Measurements from ENCODE around the gene SEPTIN5. TPM values are rescaled to one million over a fixed set of nuclear protein-coding genes. Genes with fewer than 3 reads are reported as not detected.

SEPTIN5 gene
- total RNA-seq, 1 donor from 2014 or later = 47.7 TPM

DNA sequence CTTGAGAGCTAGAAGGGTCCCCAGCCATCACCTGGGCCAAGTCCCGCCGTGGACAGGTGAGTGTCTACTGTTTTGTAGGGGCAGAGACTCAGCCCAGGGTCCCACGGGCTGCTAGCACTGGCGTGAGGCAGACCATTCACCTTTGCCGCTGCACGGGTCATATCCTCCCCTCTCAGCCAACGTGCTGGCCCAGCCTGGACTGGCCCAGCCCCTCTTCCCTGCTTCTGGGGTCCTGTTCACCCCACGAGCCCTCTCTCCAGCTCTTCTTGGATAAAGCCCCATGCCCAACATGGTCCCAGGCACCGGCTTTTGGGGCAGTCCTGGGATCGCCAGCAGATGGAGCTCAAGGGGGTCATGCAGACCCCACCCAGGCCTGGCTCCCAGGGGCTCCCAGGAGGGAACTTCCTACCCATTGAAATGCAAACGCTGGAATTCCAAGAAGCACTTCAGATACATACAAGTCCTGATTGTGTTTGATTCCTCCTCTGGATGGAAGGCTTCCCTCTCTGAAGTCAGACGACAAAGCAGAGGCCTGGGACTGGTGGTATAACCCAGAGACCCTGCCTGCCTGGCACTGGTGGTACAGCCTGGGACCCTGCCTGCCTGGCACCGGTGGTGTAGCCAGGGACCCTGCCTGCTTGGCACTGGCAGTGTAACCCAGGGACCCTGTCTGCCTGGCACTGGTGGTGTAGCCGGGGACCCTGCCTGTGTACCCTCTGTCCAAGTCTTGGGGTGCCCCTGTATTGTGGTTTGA lies 8.9 kb upstream of the SEPTIN5 start:
- DNase-seq (ENCODE audit: low spot score) = no peak

DNA sequence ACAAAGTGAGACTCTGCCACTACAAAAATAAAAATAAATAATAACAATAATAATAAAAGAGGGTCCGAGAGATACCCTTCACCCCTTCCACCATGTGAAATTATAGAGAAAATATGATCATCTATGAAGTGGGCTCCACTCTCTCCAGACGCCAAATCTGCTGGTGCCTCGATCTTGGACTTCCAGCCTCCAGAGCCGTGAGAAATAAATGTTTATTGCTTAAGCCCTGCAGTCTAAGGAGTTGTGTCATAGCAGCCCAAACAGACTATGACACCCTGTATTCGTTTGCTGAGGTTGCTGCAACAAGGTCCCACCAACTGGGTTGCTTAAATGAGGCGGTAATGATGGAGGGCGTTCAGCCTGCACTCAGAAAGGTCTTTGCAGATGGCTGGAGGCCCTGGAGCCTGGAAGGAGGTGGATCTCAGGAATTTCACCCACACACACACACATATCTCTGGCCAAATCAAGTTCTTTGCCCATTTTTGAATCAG lies 7.6 kb upstream of the SEPTIN5 start:
- DNase-seq (ENCODE audit: low spot score) = no peak

DNA sequence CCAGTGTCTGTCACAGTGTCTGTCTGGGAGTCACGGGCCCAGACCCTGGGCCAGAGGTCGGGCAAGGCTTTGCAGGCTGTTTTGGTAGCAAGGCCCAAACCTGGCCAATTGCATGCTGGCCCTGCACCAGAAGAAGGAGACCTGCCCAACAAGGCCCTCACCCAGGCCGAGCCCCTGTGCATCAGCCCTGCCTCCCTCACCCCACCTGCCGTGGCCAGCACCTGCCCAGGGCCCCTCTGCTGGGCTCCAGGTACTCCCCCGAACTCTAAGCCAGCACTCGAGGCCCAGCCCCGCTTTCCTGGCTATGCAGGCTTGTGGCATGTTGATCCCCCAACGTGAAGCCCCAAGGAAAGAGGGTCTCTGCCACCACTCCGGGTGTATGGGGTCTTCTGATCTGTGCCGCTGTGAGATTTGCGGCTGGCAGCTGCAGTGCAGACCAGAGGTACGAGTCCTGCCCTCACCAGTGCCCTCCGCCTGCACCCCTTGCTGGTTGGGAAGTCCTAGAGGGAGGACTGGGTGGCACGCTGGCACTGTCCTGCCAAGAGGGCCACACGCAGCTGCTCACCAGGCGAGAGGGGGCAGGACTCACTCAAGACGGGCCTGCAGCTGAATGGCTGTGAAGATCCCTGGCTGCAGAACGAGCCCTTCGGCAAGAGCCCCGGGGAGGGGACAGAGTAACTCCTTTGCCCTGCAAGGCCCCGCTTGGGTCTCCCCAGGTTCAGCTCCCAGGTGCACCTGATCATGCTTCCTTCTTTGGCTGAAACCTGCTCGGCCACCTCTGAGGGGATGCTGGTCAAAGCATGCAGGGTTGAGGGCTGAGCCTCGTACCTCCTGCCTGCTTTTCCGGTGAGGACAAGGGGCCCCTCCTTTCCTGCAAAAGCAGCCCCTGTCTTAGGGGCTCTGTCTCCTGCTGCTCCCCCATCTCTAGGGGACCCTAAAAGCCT lies 6.7 kb upstream of the SEPTIN5 start:
- DNase-seq (ENCODE audit: low spot score) = no peak

DNA sequence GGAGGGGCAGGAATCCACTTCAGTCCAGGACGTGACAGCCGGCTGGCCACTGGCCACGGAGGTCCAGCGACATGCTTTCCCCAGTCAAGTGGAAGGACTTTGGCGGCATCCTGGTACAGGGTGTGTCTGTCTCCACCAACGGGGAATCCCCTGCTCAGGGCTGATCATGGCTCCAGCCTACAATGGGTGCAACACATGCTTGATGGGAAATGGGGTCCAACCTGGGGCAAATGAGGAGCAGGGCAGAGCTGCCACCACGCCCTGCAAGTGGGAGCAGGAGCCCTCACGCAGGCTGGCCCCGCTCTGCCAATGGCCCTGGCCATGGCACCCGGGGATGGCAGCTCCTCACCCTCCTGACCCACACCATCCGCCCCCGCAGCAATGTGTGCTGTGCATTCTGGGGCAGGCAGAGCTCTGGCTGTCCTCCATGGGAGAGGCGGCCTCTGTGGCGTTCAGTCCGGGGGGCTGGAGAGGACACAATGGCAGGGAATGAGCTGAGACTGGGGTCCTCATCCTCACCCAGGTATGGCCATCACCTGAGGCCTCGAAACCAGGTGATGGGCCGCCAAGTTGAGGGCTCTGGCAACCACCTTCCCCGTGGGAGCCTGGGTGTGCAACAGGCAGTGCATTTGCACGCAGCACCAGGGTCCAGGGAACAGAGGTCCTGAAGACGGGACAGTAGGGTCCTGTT lies 5.8 kb upstream of the SEPTIN5 start:
- no peak for DNase-seq (ENCODE audit: low spot score)

DNA sequence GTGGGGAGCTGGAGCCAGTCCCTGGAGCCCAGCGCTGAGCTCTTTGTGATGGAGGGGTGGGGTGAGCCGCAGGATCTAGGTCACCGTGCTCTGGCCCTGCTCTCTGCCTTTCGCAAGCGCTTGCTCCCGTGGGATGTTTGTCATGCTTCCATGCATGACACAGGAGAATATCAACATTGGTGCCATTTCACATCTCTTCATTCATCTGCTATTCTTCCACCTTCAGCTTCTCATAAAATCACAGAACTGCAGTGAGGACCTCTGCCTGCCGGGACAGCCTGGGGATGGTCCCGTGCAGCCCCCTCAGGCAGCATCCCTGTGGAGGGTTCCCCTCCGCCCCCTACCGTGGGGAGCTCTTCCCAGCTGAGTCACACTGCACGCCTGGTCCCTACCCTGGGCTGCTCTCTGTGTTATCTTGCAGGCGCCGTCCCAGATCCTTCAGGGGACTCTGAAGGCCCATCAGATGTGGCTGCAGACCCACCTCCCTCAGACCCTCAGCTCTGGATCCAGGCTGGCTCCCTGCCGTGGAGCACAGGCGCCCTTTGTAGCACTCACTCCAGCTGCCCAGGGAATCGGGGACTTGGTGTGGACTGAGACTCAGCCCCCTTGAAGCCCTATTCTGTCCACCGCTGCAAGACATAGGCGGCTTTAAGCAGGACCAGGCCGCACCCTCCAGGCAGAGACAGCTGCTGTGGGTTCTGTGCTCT lies 5.1 kb upstream of the SEPTIN5 start:
- no peak for DNase-seq (ENCODE audit: low spot score)

DNA sequence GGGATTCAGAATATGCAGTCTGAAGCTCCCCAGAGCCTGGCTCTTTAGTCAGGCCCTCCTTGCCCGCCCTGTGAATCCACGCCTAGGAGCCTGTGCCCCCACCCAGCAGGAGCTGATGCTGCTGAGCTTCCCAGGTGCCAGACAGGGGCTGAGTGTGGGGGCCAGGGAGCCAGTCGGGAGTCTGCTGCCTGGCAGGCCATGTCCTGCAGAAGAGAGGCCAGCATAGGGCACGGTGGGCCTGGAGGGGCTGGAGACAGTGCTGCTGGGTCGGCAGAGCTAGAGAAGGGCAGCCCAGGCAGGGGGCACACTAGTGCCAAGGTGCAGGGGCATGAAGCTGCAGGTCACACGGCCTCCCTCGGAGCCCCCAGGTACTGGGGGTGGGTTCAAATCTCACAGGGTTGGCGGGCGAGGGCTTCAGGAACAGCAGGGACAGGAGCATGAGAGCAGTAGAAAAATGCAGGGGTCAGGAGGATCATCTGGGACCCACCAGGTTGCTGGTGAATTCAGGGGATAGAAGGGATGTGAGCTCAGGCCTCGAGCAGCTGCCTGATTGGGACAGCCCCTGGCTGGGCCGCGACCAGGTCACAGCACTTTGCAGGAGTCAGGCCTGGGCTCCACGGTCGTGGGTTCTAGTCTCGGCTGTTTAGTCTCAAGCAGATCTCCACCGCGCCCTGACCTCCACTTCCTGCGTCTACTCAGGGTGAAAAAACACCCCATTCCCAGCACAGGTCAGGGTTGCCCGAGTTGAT lies 4.1 kb upstream of the SEPTIN5 start:
- no peak for DNase-seq (ENCODE audit: low spot score)

DNA sequence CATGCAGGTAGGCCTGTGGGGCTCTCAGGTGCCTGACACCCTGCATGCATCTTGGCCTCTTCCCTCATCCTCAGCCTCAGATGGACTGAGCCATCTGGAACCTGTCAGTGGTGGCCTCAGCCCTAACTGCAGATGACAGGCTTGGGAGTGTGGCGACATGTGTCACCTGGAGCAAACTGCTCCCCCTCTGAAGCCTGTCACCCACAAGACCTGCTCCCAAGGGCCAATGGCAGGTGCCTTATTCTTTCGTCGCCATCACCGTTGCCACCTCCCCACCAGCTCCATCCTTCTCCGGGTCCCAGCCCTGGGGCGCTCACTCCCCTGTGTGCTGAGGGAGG lies 3.6 kb upstream of the SEPTIN5 start:
- DNase-seq (ENCODE audit: low spot score) = no peak

DNA sequence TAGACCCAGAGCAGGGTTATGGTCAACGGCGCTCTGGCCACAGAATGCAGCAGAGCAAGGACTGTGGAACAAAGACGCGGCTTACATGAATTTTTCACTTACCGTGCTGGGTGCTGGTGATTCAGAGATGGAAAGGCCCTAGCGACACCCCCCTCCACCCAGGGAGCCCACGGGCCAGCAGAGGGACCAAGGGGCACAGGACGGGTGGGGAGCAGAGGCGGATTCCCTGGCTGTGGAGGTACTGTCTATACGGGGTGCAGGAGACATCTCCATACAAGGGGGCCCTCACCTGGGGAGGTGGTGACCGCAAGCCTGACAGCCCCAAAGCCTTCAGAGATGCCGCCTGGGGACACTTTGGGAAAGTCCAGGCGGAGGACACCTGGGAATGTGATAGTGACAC lies 1.1 kb upstream of the SEPTIN5 start:
- DNase-seq (ENCODE audit: low spot score) = no peak

DNA sequence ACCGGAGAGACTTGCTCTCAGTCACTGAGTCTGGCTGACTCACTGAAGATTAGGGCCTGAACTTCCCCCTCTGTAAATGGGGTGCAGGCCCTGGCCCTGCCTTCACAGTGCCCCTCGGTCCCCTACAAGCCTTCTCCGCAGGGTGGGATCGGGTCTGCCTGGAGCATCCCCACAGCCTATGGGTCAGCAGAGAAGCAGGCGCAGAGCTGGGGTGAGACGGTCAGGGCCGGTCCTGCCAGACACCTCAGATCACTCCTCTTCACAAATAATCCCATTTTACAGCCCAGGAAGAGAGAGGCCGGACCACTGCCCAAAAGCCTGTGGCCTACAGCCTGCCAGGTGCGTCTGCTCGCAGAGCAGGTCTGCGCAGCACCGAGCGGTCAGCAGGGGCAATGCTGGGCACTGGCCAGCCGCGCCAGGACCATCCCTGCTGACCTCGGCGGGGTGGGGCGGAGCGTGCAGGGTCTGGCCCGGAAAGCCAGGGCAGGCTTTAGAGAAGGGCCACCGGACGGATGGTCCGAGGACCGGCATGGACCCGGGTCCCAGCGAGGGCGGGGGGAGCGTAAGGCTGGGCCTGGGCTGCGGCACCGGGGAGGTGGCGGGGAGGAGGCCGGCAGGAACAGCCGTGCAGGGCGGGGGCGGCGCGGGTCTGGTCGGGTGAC lies 522 bp upstream of the SEPTIN5 start:
- DNase-seq (ENCODE audit: low spot score) = no peak

DNA sequence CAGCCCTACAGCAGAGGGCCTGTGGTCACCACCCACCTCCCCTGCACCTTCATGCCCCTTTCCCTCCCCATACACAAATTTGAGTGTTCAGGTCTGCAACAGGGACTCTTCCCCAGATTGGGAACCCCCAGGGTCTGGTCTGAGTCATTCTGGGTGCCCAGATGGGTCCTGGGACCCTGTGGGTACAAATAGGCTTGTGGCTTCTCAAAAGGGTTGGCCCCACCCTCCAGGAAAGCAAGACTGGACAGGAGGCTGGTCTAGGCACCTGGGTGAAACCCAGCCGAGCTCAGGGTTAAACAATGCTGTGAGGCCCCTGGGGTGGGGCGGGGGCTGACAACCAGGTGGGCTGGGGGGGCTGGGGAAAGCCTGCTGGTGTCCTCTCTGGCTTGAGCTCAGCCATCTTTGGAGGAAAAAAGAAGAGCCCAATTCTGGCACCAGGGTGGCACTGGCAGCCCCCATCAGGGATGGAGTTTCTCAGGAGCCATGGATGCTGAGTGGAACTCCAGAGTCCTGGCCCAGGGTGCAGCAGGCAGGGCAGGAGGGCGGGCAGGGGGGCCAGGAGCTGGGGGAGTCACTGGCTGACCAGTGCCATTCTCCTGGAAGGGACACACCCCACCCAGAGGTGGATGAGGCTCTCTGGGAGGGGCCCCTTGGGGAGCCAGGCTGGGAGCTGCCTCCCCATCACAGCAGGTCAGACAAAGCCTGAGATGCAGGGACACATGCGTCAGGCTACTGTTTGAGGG lies 1.1 kb downstream of the SEPTIN5 start:
- no peak for DNase-seq (ENCODE audit: low spot score)

DNA sequence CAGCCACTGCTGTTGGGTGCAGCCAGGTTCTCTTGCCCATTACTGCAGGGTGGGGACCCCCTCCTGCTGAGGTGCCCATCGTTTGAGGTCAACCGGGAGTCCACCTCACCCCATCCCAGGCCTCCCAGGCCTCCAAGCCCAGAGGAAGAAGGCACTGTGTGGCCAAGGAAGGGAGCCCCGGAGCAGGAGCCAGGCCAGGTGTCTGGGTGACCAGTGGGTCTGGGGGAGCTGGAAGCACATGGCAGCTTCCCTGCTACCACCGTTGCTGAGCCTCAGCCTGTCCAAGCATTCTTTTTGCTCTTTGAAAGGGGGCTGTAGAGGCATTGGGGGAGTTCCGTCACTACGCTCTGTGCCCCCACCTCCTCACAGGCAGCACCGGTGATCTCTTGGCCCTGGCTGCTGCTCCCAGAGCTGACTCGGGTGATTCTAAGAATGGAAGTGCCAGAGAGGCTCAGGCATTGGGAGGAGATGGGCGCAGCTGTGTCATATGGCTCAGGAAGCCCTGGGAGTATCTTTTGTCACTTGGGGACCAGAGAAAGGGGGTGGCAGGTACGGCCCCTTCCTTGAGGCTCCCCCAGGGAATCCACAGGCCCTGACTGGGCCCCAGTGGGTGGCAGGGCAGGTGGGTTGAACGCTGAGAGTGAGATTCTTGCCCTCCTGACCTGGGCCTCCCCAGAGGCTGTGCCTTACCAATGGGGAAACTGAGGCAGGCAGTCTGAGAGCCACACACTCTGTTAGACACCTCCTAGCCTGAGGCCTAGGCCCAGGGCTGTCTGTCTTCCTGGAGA lies 1.9 kb downstream of the SEPTIN5 start:
- no peak for DNase-seq (ENCODE audit: low spot score)

DNA sequence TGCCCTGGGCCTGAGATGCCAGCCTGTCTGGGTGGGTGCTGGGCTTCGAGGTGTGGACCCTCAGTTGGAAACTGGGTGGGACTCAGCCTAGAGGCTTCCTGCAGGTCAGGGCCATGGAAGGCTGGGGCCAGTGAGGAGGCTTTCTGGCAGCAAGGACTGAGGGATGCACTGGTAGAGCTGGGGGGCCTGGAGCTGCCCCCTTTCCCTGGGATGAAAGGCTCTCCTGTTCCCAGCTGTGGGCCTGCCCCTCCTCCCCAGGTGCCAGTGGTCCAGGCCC lies 2.5 kb downstream of the SEPTIN5 start:
- no peak for DNase-seq (ENCODE audit: low spot score)

DNA sequence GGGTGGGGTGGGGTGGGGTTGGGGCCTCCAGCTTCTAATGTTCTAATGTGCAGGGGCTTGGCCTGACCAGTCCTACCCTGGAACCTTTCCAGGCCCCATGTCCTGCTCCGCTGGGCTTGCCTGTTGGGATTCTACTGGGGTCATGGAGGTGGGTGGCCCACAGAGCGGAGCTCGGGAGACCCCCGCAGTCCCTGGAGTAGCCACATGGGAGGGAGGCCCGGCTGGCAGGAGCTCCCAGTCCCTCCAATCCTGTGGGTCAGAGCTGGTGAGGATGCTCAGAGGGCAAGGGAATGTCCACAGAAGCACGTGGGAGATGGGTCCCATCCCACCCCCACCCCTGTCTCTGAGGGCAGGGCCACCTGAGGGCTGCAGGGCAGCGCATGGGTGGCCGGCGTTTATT lies 2.9 kb downstream of the SEPTIN5 start:
- DNase-seq (ENCODE audit: low spot score) = no peak

DNA sequence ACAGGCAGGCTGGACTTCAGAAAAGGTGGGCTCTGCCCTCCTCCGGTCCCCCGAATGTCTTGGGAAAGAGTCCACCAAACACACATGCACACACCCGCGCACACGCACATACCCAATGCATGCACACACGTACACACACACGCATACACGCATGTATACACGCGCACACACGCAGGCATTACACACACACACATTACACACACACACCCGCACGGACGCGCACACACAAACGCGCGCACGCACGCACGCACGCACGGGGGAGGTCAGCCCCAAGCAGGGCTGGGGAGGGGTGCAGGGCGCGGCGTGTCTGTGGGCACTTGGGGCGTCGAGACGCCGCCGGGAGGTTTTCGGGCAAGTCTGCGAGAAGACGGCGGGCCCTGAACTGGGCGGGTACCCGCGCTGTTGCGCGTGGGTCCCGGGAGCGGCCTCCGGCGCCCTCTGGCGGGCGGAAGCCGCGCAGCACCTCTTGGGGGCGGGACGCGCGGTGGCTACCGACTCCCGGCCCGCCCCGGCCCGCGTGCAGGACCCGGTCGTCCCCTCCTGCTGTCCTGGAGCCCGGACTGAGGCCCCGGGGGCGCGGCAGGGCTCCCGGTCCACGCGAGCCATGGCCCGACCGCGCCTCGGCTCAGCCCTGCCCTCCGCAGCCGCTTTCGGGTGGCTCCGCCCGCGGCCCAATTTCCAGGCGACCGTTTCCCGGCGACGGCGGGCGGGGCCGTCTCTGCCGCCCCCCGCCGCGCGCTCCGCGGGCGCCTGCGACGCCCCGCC lies 3.6 kb downstream of the SEPTIN5 start:
- DNase-seq (ENCODE audit: low spot score) = peak; percentile 68

DNA sequence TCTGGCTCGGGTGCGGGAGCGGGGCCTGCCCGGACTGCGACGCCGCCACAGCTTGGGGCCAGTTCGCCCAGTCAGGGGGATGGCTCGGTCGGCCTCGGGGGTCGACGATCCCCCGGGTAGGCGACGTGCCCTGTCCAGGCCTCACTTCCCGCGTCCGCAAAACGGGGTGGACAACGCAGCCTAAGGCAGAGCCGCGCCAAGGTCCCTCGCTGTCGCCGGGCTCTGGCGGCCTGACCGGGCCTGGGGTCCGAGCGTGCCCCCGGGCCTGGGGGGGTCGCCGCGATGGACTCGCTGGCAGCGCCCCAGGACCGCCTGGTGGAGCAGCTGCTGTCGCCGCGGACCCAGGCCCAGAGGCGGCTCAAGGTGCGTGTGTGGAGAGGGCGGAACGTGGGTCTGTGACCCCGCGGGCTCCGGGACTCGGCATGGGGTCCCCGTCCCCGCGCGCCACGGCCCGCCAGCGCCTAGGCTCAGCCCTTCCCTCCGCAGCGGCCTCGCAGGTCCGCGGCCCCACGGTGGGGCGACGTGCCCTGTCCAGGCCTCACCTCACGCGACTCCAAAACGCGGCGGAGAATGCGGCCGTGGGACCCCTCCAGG lies 4.2 kb downstream of the SEPTIN5 start:
- DNase-seq (ENCODE audit: low spot score) = no peak

DNA sequence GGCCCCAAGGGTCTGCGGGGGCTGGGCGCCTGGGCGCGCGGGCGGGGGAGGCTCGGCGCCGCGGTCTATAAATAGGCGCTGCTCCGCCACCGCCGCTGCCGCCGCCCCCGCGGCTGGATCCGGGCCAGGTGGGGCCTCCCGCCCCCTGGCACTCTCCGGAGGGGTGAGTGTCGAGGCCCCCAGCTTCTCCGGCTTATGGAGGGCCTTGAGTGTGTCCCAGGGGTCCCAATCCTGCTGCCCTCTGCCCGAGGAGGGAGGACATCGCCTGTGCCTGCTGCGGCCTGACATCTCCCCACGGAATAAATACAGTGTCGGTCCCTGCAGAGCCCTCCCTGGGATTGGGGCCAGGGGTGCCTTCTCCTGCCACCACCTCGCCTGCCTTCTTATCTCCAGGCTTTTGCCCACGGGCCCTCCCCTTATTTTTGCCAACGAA lies 4.8 kb downstream of the SEPTIN5 start:
- no peak for DNase-seq (ENCODE audit: low spot score)

DNA sequence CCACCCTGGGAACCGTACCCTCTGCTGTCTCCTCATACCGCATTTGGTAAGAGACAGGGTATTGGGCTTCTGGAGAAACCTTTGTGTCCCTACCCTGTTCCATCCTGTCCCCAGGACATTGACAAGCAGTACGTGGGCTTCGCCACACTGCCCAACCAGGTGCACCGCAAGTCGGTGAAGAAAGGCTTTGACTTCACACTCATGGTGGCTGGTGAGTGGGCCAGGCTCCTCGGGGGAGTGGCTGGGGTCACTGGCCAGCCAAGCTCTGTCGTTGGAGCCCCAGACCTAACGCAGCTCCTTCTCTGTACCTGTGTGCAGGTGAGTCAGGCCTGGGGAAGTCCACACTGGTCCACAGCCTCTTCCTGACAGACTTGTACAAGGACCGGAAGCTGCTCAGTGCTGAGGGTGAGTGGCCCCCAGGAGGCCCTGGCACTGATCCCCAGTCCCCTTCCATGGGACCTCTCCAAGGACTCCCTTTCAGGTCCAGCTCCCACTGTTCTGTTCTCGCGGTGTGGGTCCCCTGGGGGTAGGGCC lies 5.3 kb downstream of the SEPTIN5 start:
- DNase-seq (ENCODE audit: low spot score) = no peak

Measured in umbilical cord (tissue), 2 donors.